SK-N-SH (cell line): Measurements from ENCODE around the gene KIAA1549. TPM values are rescaled to one million over a fixed set of nuclear protein-coding genes. Genes with fewer than 3 reads are reported as not detected.

Experiments used
- CTCF ChIA-PET: fragments of 300-600, 350-600 bp; formaldehyde crosslinking; extraction: SDS; loops from one replicate; lab custom pipeline; 2021; lab: Yijun Ruan, JAX
- POLR2A ChIA-PET: fragments of 350-600 bp; sonication (Branson Sonifier 250); formaldehyde crosslinking; extraction: SDS; loops from one replicate; lab custom pipeline; 2020; ENCODE audit warnings: antibody characterized with exemption, inconsistent platforms; lab: Yijun Ruan, JAX
- DNase-seq: peaks from one replicate; pipeline ENCODE4 v3.0.0; 2012
- H2AFZ ChIP-seq: fragments of 200-600 bp; sonication (generic); 2 replicates; pipeline ENCODE4 v1.8.1; 2016; ENCODE audit warnings: antibody characterized with exemption, mild to moderate bottlenecking, low read depth
- H3F3A ChIP-seq: fragments of 200-600 bp; sonication (generic); replicated peaks from 2 replicates; pipeline ENCODE3; 2016; ENCODE audit warnings: antibody characterized with exemption, mild to moderate bottlenecking; ENCODE audit not compliant: insufficient read depth
- H3K27ac ChIP-seq, 2 experiments: fragments of 200-500 bp in 1 of 2; fragments of 200-600 bp in 1 of 2; sonication (Bioruptor generic) in 1 of 2; sonication (generic), shearing (Covaris generic) in 1 of 2; 2 replicates each; pipeline versions ENCODE4 v1.5.1 to v1.6.1; 2014 to 2016; ENCODE audit warnings: low read depth in 2 of 2, inconsistent platforms in 1 of 2, low read length in 1 of 2, mild to moderate bottlenecking in 1 of 2, mixed read lengths in 1 of 2
- H3K27me3 ChIP-seq: fragments of 200-600 bp; sonication (generic), shearing (Covaris generic); 2 replicates; pipeline ENCODE4 v1.6.1; 2016; ENCODE audit warnings: mixed run types; ENCODE audit not compliant: insufficient read depth
- H3K36me3 ChIP-seq, 2 experiments: fragments of 200-500 bp in 1 of 2; fragments of 200-600 bp in 1 of 2; sonication (Bioruptor generic) in 1 of 2; sonication (generic) in 1 of 2; replicated peaks in 1 of 2; 2 replicates each; pipeline versions ENCODE3 to v1.5.1; 2014 to 2016; ENCODE audit warnings: low read length in 1 of 2, mild to moderate bottlenecking in 1 of 2; ENCODE audit not compliant: insufficient read depth in 2 of 2, control insufficient read depth in 1 of 2
- H3K4me1 ChIP-seq, 2 experiments: fragments of 200-500 bp in 1 of 2; fragments of 200-600 bp in 1 of 2; sonication (Bioruptor generic) in 1 of 2; sonication (generic), shearing (Covaris generic) in 1 of 2; 2 replicates each; pipeline versions ENCODE4 v1.5.1 to v1.6.1; 2014 to 2016; ENCODE audit warnings: low read depth in 1 of 2, low read length in 1 of 2, mixed run types in 1 of 2; ENCODE audit not compliant: insufficient read depth in 2 of 2, control insufficient read depth in 1 of 2
- H3K4me2 ChIP-seq: fragments of 200-600 bp; sonication (generic), shearing (Covaris generic); 2 replicates; pipeline ENCODE4 v1.6.1; 2017; ENCODE audit warnings: mixed run types
- H3K4me3 ChIP-seq, 2 experiments: fragments of 200-500 bp in 1 of 2; fragments of 200-600 bp in 1 of 2; sonication (Bioruptor generic) in 1 of 2; sonication (generic), shearing (Covaris generic) in 1 of 2; 2 replicates each; pipeline versions ENCODE4 v1.5.1 to v1.8.1; 2014 to 2016; ENCODE audit warnings: low read depth in 2 of 2, inconsistent platforms in 1 of 2, low read length in 1 of 2, mild to moderate bottlenecking in 1 of 2, mixed read lengths in 1 of 2, moderate library complexity in 1 of 2
- H3K79me2 ChIP-seq: fragments of 200-600 bp; sonication (generic); 2 replicates; pipeline ENCODE4 v1.8.1; 2017; ENCODE audit warnings: mild to moderate bottlenecking; ENCODE audit not compliant: insufficient read depth
- H3K9ac ChIP-seq: fragments of 200-600 bp; sonication (generic); 2 replicates; pipeline ENCODE4 v1.6.1; 2017; ENCODE audit warnings: mixed run types
- H3K9me2 ChIP-seq: fragments of 200-600 bp; sonication (generic); 2 replicates; pipeline ENCODE4 v1.6.1; 2017; ENCODE audit warnings: mixed run types
- H3K9me3 ChIP-seq: fragments of 200-600 bp; sonication (generic); 2 replicates; pipeline ENCODE4 v1.6.1; 2017; ENCODE audit warnings: mixed run types, mild to moderate bottlenecking, moderate library complexity
- H4K20me1 ChIP-seq: fragments of 200-600 bp; sonication (generic); 2 replicates; pipeline ENCODE4 v1.6.1; 2017; ENCODE audit warnings: mild to moderate bottlenecking, mixed run types; ENCODE audit not compliant: insufficient read depth
- ELF1 ChIP-seq: IDR thresholded peaks from 2 replicates; pipeline ENCODE4 v1.4.0; 2012
- EZH2phosphoT487 ChIP-seq: fragments of 200-600 bp; sonication (generic); IDR thresholded peaks from 2 replicates; pipeline ENCODE4 v1.6.1; 2017; ENCODE audit warnings: low read depth, mixed run types, mild to moderate bottlenecking, antibody characterized with exemption, moderate library complexity, borderline replicate concordance
- FOXJ3 ChIP-seq: sonication (generic); formaldehyde crosslinking; IDR thresholded peaks from 2 replicates; pipeline ENCODE4 v1.5.1; 2020; ENCODE audit warnings: mild to moderate bottlenecking, missing genetic modification reagents
- GABPA ChIP-seq: IDR thresholded peaks from 2 replicates; pipeline ENCODE4 v1.4.0; 2012; ENCODE audit warnings: low read depth, mild to moderate bottlenecking
- GATA2 ChIP-seq: sonication (generic); formaldehyde crosslinking; IDR thresholded peaks from 2 replicates; pipeline ENCODE4 v1.5.0; 2020; ENCODE audit warnings: mild to moderate bottlenecking, missing genetic modification reagents
- JUND ChIP-seq: IDR thresholded peaks from 2 replicates; pipeline ENCODE4 v1.4.0; 2012
- MAX ChIP-seq: IDR thresholded peaks from 2 replicates; pipeline ENCODE4 v1.4.0; 2012; ENCODE audit warnings: low read depth
- MXI1 ChIP-seq: IDR thresholded peaks from 2 replicates; pipeline ENCODE4 v1.6.1; 2012; ENCODE audit warnings: mild to moderate bottlenecking, low read depth, low read length, improper control_type of control experiment
- NFIC ChIP-seq: IDR thresholded peaks from 2 replicates; pipeline ENCODE4 v1.4.0; 2012; ENCODE audit warnings: borderline replicate concordance
- NRF1 ChIP-seq: IDR thresholded peaks from 2 replicates; pipeline ENCODE4 v1.6.1; 2012; ENCODE audit warnings: low read depth, mild to moderate bottlenecking, low read length
- PBX3 ChIP-seq: IDR thresholded peaks from 2 replicates; pipeline ENCODE4; 2012
- POLR2AphosphoS5 ChIP-seq: IDR thresholded peaks from 2 replicates; pipeline ENCODE4 v1.6.1; 2012; ENCODE audit warnings: low read depth, low read length
- REST ChIP-seq: IDR thresholded peaks from 2 replicates; pipeline ENCODE4 v1.6.1; 2012; ENCODE audit warnings: mild to moderate bottlenecking, low read depth, low read length, moderate library complexity
- RFX5 ChIP-seq: IDR thresholded peaks from 2 replicates; pipeline ENCODE4 v1.6.1; 2012; ENCODE audit warnings: mild to moderate bottlenecking, improper control_type of control experiment, low read length
- SIN3A ChIP-seq: IDR thresholded peaks from 2 replicates; pipeline ENCODE4 v1.6.1; 2012; ENCODE audit warnings: low read depth, mild to moderate bottlenecking, low read length, moderate library complexity, borderline replicate concordance
- TAF1 ChIP-seq: IDR thresholded peaks from 2 replicates; pipeline ENCODE4 v1.6.1; 2012; ENCODE audit warnings: low read depth, mild to moderate bottlenecking, low read length, moderate library complexity, borderline replicate concordance
- TCF12 ChIP-seq: IDR thresholded peaks from 2 replicates; pipeline ENCODE4 v1.4.0; 2012
- USF1 ChIP-seq: IDR thresholded peaks from 2 replicates; pipeline ENCODE4 v1.4.0; 2012; ENCODE audit warnings: low read depth, borderline replicate concordance
- YY1 ChIP-seq: IDR thresholded peaks from 2 replicates; pipeline ENCODE4 v1.4.0; 2012; ENCODE audit warnings: low read depth, mild to moderate bottlenecking
- WGBS: methylation state at CpG from one replicate; pipeline ENCODE4 v1.1.6; 2017; ENCODE audit warnings: low lambda C conversion rate; 5-methylcytosine and 5-hydroxymethylcytosine counted together
- polyA plus RNA-seq, 3 experiments: library from polyadenylated mRNA; depleted of rRNA; stranded (reverse); fragments of >200 nt; gene quantifications; 2 replicates each; pipeline ENCODE4 v1.2.3, GENCODE V29; 2012

KIAA1549 gene
- polyA plus RNA-seq, 1 of the 3 experiments (the other 2 are of a cell fraction) = 3.6 TPM

GRCh38 chr7:138878051-138878450 is 103.1 kb downstream of the KIAA1549 start:
- CTCF ChIA-PET = interaction anchor here (1.0 to 3.5 kb wide), 4 partner anchors 8 to 139 kb away, joined by 3 to 34 read pairs (median 4); no protein-coding TSS in a partner anchor
- Histone ChIP-seq H3K27ac (no peak overlapping the region), H2AFZ (no peak overlapping the region), H3K4me2 (no peak overlapping the region), H3F3A (peaks cover 28% of the 10 kb centered on the region), H3K9me3 (no peaks in the 10 kb centered on the region), H3K79me2 (no peaks in the 10 kb centered on the region), H4K20me1 (0 out of 2 replicates have a peak, but pooled peaks cover 6% of the 10 kb centered on the region), H3K4me3 (no peak overlapping the region), H3K4me1 (peaks cover 0 to 17% of the 10 kb centered on the region in 2 experiments; a peak in 2 of 4 replicates), H3K36me3 (peaks cover 7 to 32% of the 10 kb centered on the region in 2 experiments), H3K9me2 (no peaks in the 10 kb centered on the region), H3K27me3 (no peaks in the 10 kb centered on the region), H3K9ac (no peak overlapping the region)
- WGBS = 95% methylated on average over 7 of the region's 7 CpGs
- POLR2A ChIA-PET = no interaction called here
- TF ChIP-seq GABPA (no peak), SIN3A (no peak), ELF1 (no peak), JUND (no peak), RFX5 (no peak), FOXJ3 (CRISPR knock-in tag) (no peak), POLR2AphosphoS5 (no peak), EZH2phosphoT487 (no peak), TCF12 (no peak), YY1 (no peak), NRF1 (no peak), MAX (no peak), USF1 (no peak), TAF1 (no peak), PBX3 (no peak), GATA2 (no peak), REST (no peak), NFIC (no peak), MXI1 (no peak)
- DNase-seq = no peak
